ENCODE data around the gene RASAL1.

DNA sequence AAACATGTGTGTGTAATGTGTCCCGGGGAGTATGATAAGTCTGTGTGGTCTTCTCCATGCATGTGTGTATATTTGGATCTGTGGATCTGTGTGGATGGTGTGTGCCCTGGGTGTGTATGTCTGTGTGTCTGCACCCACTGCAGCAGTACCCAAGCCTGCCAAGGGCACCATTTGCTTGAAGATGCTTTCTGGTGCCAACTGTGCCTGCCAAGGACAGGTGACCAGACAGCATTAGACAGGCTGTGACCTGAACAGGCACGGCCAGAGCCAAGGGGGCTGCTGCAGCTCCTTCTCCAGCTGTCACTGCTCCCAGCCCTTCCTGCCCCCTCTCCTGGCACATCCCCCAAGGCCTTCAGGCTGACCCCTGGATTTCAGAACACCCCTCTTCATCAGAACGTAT lies 44.1 kb downstream of the RASAL1 start:
- TF ChIP-seq, protein P1, sequence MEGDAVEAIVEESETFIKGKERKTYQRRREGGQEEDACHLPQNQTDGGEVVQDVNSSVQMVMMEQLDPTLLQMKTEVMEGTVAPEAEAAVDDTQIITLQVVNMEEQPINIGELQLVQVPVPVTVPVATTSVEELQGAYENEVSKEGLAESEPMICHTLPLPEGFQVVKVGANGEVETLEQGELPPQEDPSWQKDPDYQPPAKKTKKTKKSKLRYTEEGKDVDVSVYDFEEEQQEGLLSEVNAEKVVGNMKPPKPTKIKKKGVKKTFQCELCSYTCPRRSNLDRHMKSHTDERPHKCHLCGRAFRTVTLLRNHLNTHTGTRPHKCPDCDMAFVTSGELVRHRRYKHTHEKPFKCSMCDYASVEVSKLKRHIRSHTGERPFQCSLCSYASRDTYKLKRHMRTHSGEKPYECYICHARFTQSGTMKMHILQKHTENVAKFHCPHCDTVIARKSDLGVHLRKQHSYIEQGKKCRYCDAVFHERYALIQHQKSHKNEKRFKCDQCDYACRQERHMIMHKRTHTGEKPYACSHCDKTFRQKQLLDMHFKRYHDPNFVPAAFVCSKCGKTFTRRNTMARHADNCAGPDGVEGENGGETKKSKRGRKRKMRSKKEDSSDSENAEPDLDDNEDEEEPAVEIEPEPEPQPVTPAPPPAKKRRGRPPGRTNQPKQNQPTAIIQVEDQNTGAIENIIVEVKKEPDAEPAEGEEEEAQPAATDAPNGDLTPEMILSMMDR (IDR thresholded peaks at IDR 0.05): no peak
- no peak for TF ChIP-seq POLR2A (IDR thresholded peaks at IDR 0.05)

All from heart left ventricle (tissue), 13 donors.